HG03460 (cell line): Measurements from ENCODE around the gene STUB1.

Experiments
- ATAC-seq: cut with Tn5 transposase; IDR thresholded peaks from one replicate; pipeline ENCODE4 v1.9.1; 2021; ENCODE audit not compliant: unreplicated experiment

The STUB1 gene

GRCh38 chr16:643050-643368 lies 37.2 kb upstream of the STUB1 start:
- ATAC-seq: no peak

GRCh38 chr16:644556-644955 lies 35.7 kb upstream of the STUB1 start:
- no peak for ATAC-seq

GRCh38 chr16:645852-646678 lies 34.1 kb upstream of the STUB1 start:
- ATAC-seq: no peak

- no peak for ATAC-seq
Observed at GRCh38 chr16:646679-647172, 33.5 kb upstream of the STUB1 start.

- no peak for ATAC-seq
Observed at GRCh38 chr16:647173-647902, 32.9 kb upstream of the STUB1 start.

GRCh38 chr16:648071-648780 lies 32.0 kb upstream of the STUB1 start:
- no peak for ATAC-seq

- peak; percentile 82 for ATAC-seq
Observed at GRCh38 chr16:648781-649589, 31.2 kb upstream of the STUB1 start, which contains the start of gene WDR90. TSS of gene WDR90 (plus strand) at chr16:649365. CDS start at chr16:649417, 52 bp downstream.

- peak; percentile 20 for ATAC-seq
Observed at GRCh38 chr16:649631-650030, 30.6 kb upstream of the STUB1 start.

GRCh38 chr16:651844-652243 lies 28.4 kb upstream of the STUB1 start:
- no peak for ATAC-seq

- ATAC-seq: no peak
Observed at GRCh38 chr16:652454-653305, 27.5 kb upstream of the STUB1 start.

- no peak for ATAC-seq
Observed at GRCh38 chr16:654034-654433, 26.2 kb upstream of the STUB1 start.

GRCh38 chr16:657487-657886 lies 22.7 kb upstream of the STUB1 start:
- ATAC-seq: no peak

GRCh38 chr16:658679-659571 lies 21.3 kb upstream of the STUB1 start:
- no peak for ATAC-seq

GRCh38 chr16:659618-660017 lies 20.6 kb upstream of the STUB1 start:
- no peak for ATAC-seq

GRCh38 chr16:660132-660458 lies 20.1 kb upstream of the STUB1 start:
- no peak for ATAC-seq

- ATAC-seq: peak; percentile 54
Observed at GRCh38 chr16:660459-661183, 19.6 kb upstream of the STUB1 start.

GRCh38 chr16:661184-661821 lies 18.9 kb upstream of the STUB1 start:
- no peak for ATAC-seq

- no peak for ATAC-seq
Observed at GRCh38 chr16:662095-662494, 18.1 kb upstream of the STUB1 start.
